Measurements from ENCODE around the gene NOP58.
A peak's percentile ranks its signal among the peaks of the same experiment; 100 is the strongest.
"Not testable (repeated sequence)": the region's sequence is repeated elsewhere in the genome, so short reads cannot be mapped to it uniquely, and the experiment has no call there.

NOP58 gene, protein sequence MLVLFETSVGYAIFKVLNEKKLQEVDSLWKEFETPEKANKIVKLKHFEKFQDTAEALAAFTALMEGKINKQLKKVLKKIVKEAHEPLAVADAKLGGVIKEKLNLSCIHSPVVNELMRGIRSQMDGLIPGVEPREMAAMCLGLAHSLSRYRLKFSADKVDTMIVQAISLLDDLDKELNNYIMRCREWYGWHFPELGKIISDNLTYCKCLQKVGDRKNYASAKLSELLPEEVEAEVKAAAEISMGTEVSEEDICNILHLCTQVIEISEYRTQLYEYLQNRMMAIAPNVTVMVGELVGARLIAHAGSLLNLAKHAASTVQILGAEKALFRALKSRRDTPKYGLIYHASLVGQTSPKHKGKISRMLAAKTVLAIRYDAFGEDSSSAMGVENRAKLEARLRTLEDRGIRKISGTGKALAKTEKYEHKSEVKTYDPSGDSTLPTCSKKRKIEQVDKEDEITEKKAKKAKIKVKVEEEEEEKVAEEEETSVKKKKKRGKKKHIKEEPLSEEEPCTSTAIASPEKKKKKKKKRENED

DNA sequence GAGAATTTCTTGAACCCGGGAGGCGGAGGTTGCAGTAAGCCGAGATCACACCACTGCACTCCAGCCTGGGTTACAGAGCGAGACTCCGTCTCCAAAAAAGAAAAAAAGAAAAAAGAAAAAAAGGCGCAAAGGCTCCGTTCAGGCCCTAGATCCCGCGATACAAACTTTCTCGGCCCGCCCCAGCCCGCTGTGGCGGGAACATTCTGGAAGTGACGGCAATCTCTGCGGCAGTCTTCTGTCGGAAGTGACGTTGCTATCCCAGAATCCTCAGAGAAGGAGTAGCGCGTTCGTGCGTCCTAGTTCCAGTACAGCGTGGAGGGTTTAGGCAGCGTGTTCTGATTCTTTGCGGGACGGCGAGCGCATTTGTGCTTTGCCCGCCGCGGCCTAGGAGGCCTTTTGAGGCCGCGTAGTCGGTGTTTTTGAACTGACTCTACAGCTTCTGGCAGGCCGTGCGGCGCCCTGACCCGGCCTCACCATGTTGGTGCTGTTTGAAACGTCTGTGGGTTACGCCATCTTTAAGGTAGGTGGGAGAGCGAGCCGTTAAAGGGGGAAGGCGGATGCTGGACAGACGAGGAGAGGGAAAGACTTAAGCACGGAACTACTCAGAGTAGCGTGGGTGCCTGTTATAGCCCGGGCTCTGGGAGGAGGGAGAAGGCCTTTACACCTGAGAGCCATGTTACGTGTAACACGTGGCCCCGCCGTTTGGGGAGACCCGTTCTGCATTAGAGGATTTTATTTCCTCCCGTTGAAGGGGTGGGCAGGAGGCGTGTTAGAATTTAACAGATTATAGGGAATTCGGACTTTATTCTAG, at the start of gene NOP58:
Gene NOP58 (plus strand): TSS at position 297 of the 811 bp plus-strand sequence. CDS start 179 bp downstream, at position 476.
- peak within 1 kb of the TSS; percentile 97 for H3K4me3 ChIP-seq (ENCODE audit: low read depth, low read length)
- H2AFZ ChIP-seq (ENCODE audit: low read length, unreplicated experiment): no peak within 1 kb of the TSS
- H3K4me1 ChIP-seq (ENCODE audit: control insufficient read depth, insufficient read depth, low read length, unreplicated experiment): peaks cover 20% of the 10 kb centered on the region
- H3K36me3 ChIP-seq (ENCODE audit: insufficient read depth, low read length): no peaks in the 10 kb centered on the region
- peaks cover 50% of the 10 kb centered on the region for H3K79me2 ChIP-seq (ENCODE audit: control insufficient read depth, insufficient read depth, low read length, unreplicated experiment)
- H3K27ac ChIP-seq (ENCODE audit: low read depth, low read length): peak within 1 kb of the TSS; percentile 94
- H3K27me3 ChIP-seq (ENCODE audit: insufficient read depth, low read length): no peaks in the 10 kb centered on the region

DNA sequence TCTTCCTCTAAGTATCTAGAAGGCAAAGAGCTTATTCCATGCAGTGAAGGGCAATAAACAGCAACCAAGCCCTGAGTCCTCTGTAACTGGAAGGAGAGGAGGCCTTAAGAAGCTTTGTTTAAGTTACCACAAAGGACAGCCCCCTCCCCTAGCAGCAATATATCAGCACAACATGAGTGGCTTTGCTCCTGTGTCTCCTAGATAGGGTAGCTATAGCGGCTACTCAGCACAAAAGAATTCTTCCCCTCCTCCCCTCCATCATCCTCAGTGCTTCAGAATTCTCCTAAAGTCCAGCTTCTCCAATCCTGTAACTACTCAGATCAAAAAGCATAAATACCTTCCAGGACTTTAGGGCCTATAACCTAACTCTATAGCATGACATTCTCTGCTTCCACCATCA, 43.7 kb upstream of the NOP58 start:
- H3K4me3 ChIP-seq (ENCODE audit: low read depth, low read length): no peak overlapping the region
- peaks cover 6% of the 10 kb centered on the region for H3K4me1 ChIP-seq (ENCODE audit: control insufficient read depth, insufficient read depth, low read length, unreplicated experiment)
- H3K27me3 ChIP-seq (ENCODE audit: insufficient read depth, low read length): no peaks in the 10 kb centered on the region
- peaks cover 62% of the 10 kb centered on the region for H3K79me2 ChIP-seq (ENCODE audit: control insufficient read depth, insufficient read depth, low read length, unreplicated experiment)
- H3K27ac ChIP-seq (ENCODE audit: low read depth, low read length): no peak overlapping the region
- no peak overlapping the region for H2AFZ ChIP-seq (ENCODE audit: low read length, unreplicated experiment)
- 0 out of 2 replicates have a peak, but pooled peaks cover 5% of the 10 kb centered on the region for H3K36me3 ChIP-seq (ENCODE audit: insufficient read depth, low read length)

- H3K4me3 ChIP-seq (ENCODE audit: low read depth, low read length): peak overlapping the region; percentile 95
- H2AFZ ChIP-seq (ENCODE audit: low read length, unreplicated experiment): peak overlapping the region; percentile 46
- H3K4me1 ChIP-seq (ENCODE audit: control insufficient read depth, insufficient read depth, low read length, unreplicated experiment): peaks cover 16% of the 10 kb centered on the region
- H3K36me3 ChIP-seq (ENCODE audit: insufficient read depth, low read length): no peaks in the 10 kb centered on the region
- no peaks in the 10 kb centered on the region for H3K27me3 ChIP-seq (ENCODE audit: insufficient read depth, low read length)
- peaks cover 50% of the 10 kb centered on the region for H3K79me2 ChIP-seq (ENCODE audit: control insufficient read depth, insufficient read depth, low read length, unreplicated experiment)
- peak overlapping the region; percentile 61 for H3K27ac ChIP-seq (ENCODE audit: low read depth, low read length)
Measured at GRCh38 chr2:202237787-202238233, 27.8 kb upstream of the NOP58 start.

- H2AFZ ChIP-seq (ENCODE audit: low read length, unreplicated experiment): peak within 1 kb of the TSS; percentile 53
- peaks cover 44% of the 10 kb centered on the region for H3K79me2 ChIP-seq (ENCODE audit: control insufficient read depth, insufficient read depth, low read length, unreplicated experiment)
- peaks cover 14% of the 10 kb centered on the region for H3K4me1 ChIP-seq (ENCODE audit: control insufficient read depth, insufficient read depth, low read length, unreplicated experiment)
- peak within 1 kb of the TSS; percentile 61 for H3K27ac ChIP-seq (ENCODE audit: low read depth, low read length)
- H3K36me3 ChIP-seq (ENCODE audit: insufficient read depth, low read length): no peaks in the 10 kb centered on the region
- no peaks in the 10 kb centered on the region for H3K27me3 ChIP-seq (ENCODE audit: insufficient read depth, low read length)
- peak within 1 kb of the TSS; percentile 95 for H3K4me3 ChIP-seq (ENCODE audit: low read depth, low read length)
Measured at GRCh38 chr2:202238234-202239197, 27.0 kb upstream of the NOP58 start, which contains the start of gene SUMO1. TSS of gene SUMO1 (minus strand) at chr2:202238597. CDS start at chr2:202238451, 146 bp downstream.

GRCh38 chr2:202247710-202248109, 17.9 kb upstream of the NOP58 start:
- H3K79me2 ChIP-seq (ENCODE audit: control insufficient read depth, insufficient read depth, low read length, unreplicated experiment); H3K27me3 ChIP-seq (ENCODE audit: insufficient read depth, low read length); H3K4me3 ChIP-seq (ENCODE audit: low read depth, low read length); H2AFZ ChIP-seq (ENCODE audit: low read length, unreplicated experiment); H3K36me3 ChIP-seq (ENCODE audit: insufficient read depth, low read length); H3K4me1 ChIP-seq (ENCODE audit: control insufficient read depth, insufficient read depth, low read length, unreplicated experiment); H3K27ac ChIP-seq (ENCODE audit: low read depth, low read length): not testable (repeated sequence)

- Histone ChIP-seq H3K27ac (ENCODE audit: low read depth, low read length) (no peak overlapping the region), H3K4me1 (ENCODE audit: control insufficient read depth, insufficient read depth, low read length, unreplicated experiment) (peaks cover 9% of the 10 kb centered on the region), H3K36me3 (ENCODE audit: insufficient read depth, low read length) (no peaks in the 10 kb centered on the region), H3K27me3 (ENCODE audit: insufficient read depth, low read length) (no peaks in the 10 kb centered on the region), H3K79me2 (ENCODE audit: control insufficient read depth, insufficient read depth, low read length, unreplicated experiment) (no peaks in the 10 kb centered on the region), H2AFZ (ENCODE audit: low read length, unreplicated experiment) (peak overlapping the region; percentile 57), H3K4me3 (ENCODE audit: low read depth, low read length) (no peak overlapping the region)
Measured at GRCh38 chr2:202249521-202250253, 15.9 kb upstream of the NOP58 start.

- Histone ChIP-seq H3K4me1 (ENCODE audit: control insufficient read depth, insufficient read depth, low read length, unreplicated experiment) (peaks cover 9% of the 10 kb centered on the region), H3K36me3 (ENCODE audit: insufficient read depth, low read length) (no peaks in the 10 kb centered on the region), H3K27ac (ENCODE audit: low read depth, low read length) (no peak overlapping the region), H3K27me3 (ENCODE audit: insufficient read depth, low read length) (no peaks in the 10 kb centered on the region), H3K79me2 (ENCODE audit: control insufficient read depth, insufficient read depth, low read length, unreplicated experiment) (no peaks in the 10 kb centered on the region), H2AFZ (ENCODE audit: low read length, unreplicated experiment) (no peak overlapping the region), H3K4me3 (ENCODE audit: low read depth, low read length) (no peak overlapping the region)
Measured at GRCh38 chr2:202251494-202251893, 14.1 kb upstream of the NOP58 start.

DNA sequence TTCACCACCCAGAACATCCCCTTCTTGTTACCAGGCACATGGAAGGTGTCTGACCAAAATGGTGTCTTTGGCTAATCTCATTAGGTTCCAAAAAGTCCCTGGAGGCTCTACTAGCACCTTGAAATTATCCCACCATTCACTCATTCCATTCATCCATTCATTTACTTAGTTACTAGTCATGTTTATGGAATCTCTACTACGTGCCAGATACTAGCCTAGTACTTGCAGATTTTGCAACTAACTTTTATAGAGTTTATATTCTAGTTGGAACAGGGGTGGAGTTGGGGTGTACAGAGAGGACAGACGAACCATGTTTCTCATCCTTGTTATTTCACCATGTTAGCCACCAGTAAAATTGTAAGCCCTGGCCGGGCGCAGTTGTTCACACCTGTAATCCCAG, 4.0 kb upstream of the NOP58 start:
- Histone ChIP-seq H3K4me3 (ENCODE audit: low read depth, low read length) (no peak overlapping the region), H2AFZ (ENCODE audit: low read length, unreplicated experiment) (no peak overlapping the region), H3K36me3 (ENCODE audit: insufficient read depth, low read length) (no peaks in the 10 kb centered on the region), H3K79me2 (ENCODE audit: control insufficient read depth, insufficient read depth, low read length, unreplicated experiment) (peaks cover 10% of the 10 kb centered on the region), H3K27me3 (ENCODE audit: insufficient read depth, low read length) (no peaks in the 10 kb centered on the region), H3K4me1 (ENCODE audit: control insufficient read depth, insufficient read depth, low read length, unreplicated experiment) (peaks cover 7% of the 10 kb centered on the region), H3K27ac (ENCODE audit: low read depth, low read length) (no peak overlapping the region)

- H2AFZ ChIP-seq (ENCODE audit: low read length, unreplicated experiment): no peak overlapping the region
- H3K79me2 ChIP-seq (ENCODE audit: control insufficient read depth, insufficient read depth, low read length, unreplicated experiment): peaks cover 67% of the 10 kb centered on the region
- no peaks in the 10 kb centered on the region for H3K27me3 ChIP-seq (ENCODE audit: insufficient read depth, low read length)
- peaks cover 22% of the 10 kb centered on the region for H3K4me1 ChIP-seq (ENCODE audit: control insufficient read depth, insufficient read depth, low read length, unreplicated experiment)
- H3K4me3 ChIP-seq (ENCODE audit: low read depth, low read length): peak overlapping the region; percentile 97
- H3K27ac ChIP-seq (ENCODE audit: low read depth, low read length): no peak overlapping the region
- H3K36me3 ChIP-seq (ENCODE audit: insufficient read depth, low read length): no peaks in the 10 kb centered on the region
Measured at GRCh38 chr2:202267495-202267894, 1.9 kb downstream of the NOP58 start.
